Activated CD4-positive, CD25-positive, alpha-beta regulatory T cell (primary cell): ENCODE measurements around the gene ATP5PO.

Source experiments
- DNase-seq, 4 experiments: peaks; one replicate each; lab custom pipeline; 2025; lab: John Stamatoyannopoulos, UW

ATP5PO gene

DNA sequence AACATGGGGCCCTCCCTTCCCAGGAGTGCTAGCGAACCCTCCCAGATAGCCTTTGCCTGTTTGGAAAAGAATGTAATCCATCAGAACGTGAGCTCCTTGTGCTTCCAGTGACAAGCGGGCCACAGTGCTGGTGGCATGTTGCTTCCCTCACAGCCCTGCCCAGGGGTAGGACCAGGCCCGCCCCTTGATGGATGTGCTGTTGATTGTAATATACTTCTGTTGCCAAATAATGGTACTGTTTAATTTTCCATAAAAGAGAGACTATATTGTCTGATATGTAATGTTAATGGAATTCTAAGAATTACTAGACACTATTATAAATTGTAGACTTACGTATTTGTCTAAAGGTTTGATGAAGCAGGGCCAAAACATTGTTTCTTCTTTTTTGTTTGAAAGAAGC, 16.4 kb downstream of the ATP5PO start:
- no peak for DNase-seq

DNA sequence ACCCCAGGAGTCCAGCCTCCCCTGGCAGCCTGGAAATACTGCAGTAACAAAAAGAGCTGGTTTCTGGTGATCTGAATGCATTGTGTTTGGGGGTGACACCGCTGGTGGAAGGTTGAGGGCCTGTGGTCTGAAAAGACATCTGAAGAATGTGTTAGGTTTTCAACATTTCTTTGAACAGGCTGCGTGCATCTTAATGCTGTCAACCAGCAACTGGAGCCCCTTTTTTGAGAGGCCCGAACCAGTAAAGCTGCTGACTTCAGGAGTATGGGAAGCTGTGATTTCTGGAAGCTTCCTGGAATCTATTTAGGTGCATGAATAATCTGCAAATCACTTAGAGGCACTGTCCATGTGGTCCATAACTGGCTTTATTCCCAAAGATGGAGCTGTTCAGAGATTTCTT, 17.0 kb downstream of the ATP5PO start:
- no peak for DNase-seq

GRCh38 chr21:33897739-33898138, 17.9 kb downstream of the ATP5PO start:
- no peak for DNase-seq

DNA sequence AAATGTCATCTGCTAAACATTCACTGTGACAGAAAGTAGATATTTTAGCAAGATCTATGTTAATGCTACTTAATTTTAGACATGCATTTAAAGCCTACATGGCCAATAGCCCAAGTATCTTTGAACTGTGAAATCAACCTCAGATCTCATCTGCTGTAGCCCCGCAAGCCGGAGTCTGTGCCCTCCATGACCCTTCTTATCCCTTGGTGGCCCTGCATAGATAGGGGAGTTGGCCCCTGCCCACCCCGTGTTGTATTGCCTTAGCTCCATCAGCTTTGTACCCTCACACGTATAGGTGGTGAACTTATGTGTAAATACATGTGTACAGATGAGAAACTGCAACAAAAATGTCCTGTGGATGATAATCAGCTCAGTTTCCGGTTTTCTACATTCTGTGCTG, 18.5 kb downstream of the ATP5PO start:
- DNase-seq: no peak

- no peak for DNase-seq
These were observed 18.9 kb downstream of the ATP5PO start for GRCh38 chr21:33896691-33897090.

DNA sequence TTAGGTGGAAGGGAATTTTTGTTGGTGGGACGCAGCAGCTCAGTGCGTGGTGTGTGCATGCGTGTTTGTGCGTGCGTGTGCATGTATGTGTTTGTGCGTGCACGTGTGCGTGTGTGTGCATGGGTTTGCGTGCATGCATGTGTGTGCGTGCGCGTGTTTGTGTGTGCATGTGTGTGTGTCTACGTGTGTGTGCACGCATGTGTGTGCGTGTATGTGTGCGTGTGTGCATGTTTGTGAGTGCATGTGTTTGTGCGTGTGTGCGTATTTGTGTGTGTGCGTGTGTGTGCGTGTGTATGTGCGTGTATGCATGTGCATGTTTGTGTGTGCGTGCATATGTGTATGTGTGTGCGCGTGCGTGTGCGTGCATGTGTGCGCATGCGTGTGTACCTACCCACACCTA, 20.2 kb downstream of the ATP5PO start:
- DNase-seq: no peak

DNA sequence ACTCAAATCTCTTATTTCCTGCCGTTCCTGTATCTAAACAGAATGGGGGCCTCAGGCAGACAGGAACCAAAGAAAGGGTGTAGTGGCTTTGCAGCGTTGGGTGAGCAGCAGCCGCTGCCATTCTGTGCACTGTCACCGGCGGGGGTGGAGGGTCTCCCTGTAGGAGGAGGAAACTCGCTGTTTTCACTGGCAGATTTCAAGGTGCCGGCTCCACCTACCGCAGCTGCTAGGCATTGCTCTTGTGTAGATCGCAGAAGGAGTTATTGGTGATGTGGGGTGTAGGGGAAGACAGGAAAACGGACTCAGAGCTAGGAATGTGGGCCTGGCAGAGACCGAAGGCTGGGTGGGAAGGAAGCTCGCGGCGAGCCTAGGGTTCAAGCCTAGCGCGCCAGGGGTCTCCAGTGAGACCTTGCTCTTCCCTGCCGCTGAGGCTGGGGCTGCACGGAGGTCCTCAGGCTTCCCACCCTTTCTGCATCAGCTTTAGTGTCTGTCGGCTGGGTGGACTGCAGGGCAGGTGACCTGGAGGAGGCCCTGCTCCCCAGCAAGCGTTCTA, 20.8 kb downstream of the ATP5PO start:
- peak in 3 of 4 experiments; percentile 16 to 19 (median 18) for DNase-seq

GRCh38 chr21:33893917-33894316, 21.7 kb downstream of the ATP5PO start:
- DNase-seq: no peak

GRCh38 chr21:33892853-33893252, 22.8 kb downstream of the ATP5PO start:
- no peak for DNase-seq

DNA sequence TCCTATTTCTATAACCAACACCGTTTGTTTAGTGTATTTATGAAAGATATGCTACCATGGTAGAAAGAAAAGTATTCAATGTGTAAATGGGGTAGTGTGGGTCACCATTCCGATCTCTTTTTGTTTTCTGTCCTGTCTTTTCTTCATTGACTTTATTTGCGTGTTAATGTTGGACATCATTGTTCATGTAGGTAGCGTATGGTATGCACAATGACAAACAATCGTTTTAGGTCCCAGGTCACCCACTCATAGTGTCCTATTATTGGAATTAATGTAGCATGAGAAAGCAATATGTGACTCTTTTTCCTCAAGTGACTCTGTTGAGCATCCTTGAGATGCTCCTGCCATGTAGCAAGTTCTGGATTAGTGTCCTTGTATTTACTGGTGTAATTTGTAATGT, 25.4 kb downstream of the ATP5PO start:
- DNase-seq: no peak

DNA sequence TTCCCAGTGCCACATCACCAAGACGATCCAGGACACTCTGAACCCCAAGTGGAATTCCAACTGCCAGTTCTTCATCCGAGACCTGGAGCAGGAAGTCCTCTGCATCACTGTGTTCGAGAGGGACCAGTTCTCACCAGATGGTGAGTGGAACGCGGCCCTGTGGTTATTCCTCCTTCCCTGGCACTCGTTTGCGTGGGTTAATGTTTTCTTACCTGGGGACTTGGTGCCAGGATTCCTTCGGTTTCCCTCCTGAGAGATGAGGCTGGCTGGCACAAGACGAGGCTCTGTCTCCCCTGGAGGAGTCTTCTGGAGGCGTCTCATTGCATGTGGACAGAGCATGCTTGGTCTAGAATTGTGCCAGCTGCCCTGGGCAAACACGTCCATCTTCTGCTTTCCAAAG, 29.3 kb downstream of the ATP5PO start:
- DNase-seq: no peak

GRCh38 chr21:33885172-33885514, 30.5 kb downstream of the ATP5PO start:
- no peak for DNase-seq

GRCh38 chr21:33884376-33885171, 31.0 kb downstream of the ATP5PO start:
- no peak for DNase-seq

- DNase-seq: no peak
These were observed 32.5 kb downstream of the ATP5PO start for GRCh38 chr21:33883118-33883517.

DNA sequence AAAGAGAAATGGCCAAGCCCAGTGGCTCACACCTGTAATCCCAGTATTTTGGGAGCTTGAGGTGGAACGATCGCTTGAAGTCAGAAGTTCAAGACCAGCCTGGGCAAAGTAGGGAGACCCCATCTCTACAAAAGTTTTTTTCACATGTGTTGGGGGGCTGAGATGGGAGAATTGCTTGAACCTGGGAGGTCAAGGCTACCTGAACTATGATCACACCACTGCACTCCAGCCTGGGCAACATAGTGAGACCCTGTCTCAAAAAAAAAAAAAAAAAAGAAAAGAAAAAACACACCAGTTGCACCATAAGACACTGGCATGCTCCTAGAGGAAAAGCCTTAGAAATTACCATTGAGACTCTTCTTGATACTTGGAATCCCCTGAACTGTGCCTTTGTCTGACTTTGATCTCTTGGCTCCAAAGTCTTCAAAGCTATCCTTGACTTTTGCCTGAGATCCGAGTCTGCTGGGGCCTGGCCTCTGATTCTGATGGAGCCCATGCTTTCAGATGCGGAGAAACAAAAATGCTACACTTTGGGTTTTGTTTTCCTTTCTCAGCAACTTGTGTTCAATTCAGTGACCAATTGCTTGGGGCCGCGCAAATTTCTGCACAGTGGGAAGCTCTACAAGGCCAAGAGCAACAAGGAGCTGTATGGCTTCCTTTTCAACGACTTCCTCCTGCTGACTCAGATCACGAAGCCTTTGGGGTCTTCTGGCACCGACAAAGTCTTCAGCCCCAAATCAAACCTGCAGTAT, 33.7 kb downstream of the ATP5PO start:
- DNase-seq: no peak

DNA sequence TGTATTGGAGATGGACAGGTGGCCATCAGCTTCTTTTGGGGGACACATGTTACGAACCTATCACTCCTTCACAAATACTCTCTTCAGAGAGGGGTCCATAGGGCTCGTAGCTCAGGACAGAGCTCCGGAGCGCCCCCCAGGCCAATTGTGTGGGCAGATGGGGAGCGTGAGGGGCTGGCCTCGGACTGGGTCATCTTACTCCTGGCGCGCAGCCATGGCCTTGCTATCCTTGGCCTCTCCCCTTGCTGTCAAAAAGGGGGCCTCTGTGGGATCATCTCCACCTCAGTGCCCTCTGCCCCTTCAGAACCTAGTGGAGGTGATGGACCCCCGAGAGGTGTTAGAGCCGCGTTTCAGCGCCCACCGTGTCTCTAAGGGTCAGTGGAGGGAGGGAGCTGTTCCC, 35.0 kb downstream of the ATP5PO start:
- no peak for DNase-seq

DNA sequence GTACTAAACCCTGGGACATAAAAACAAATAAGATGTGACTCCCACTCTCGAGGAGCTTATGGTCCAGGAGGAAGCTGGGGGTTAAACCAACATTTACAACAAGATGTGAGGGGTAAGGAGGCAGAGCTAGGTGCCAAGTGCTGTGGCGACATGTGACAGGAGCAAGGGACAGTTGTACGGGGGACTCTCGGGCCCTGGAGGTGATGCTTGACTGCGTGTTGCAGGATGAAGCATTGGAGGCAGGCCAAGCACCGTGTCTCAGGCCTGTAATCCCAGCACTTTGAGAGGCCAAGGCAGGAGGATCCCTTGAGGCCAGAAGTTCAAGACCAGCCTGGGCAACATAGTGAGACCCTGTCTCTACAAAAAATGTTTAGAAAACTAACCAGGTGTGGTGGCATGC, 36.8 kb downstream of the ATP5PO start:
- DNase-seq: no peak

DNA sequence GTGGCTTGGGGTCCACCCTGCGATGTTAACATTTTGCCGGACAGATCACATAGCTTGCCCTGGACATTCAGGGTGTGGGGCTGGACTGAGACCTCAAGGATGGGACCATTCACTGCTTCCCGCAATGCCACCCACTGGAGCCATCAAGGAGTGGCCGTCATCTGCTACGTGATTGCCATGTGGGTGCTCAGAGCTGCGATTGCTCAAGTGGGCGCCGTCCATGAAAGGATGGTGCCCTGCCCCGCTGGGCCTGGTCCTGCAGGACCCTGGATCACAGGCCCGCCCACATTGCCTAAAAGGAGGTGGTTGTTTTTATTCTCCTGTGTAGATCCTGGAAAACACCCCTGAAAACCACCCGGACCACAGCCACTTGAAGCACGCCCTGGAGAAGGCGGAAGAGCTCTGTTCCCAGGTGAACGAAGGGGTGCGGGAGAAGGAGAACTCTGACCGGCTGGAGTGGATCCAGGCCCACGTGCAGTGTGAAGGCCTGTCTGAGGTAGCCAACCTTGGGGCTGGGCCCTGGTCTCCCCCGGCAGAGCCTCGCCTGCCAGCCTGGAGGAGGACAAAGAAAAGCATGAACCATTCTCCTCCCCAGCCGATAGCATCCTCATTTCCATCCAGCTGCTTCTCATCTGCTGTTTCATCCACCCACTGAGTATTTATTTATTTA, 40.4 kb downstream of the ATP5PO start:
- DNase-seq: no peak

- DNase-seq: no peak
These were observed 41.4 kb downstream of the ATP5PO start for GRCh38 chr21:33874161-33874560.

DNA sequence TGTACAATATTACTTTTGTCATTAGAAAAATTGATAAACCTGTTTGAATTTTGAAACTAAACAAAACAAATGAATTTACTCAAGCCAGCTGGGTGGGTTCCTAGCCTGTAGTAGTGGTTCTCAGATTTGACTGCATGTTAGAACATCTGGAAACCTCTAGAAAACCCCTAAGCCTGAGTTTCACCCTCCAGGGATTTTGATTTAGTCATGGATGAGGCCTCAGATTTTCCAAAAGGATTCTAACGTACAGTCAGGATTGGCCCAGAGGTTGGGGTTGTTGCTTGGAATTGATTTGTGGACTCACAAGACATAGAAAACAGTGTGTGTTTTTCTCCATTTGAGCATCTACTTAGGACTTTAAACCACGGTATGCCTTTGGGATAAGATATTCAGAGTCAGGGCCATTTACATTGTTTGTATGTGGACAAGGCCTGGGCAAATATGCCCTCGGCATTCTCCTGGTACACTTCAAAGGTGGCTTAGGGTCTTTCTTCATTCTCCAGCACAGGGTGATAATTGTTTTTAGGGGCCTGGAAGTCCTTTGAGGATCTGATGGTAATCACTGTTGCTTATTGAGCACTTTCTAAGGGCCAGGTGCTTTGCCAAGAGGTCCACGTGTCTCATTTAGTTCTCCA, 42.6 kb downstream of the ATP5PO start:
- no peak for DNase-seq

DNA sequence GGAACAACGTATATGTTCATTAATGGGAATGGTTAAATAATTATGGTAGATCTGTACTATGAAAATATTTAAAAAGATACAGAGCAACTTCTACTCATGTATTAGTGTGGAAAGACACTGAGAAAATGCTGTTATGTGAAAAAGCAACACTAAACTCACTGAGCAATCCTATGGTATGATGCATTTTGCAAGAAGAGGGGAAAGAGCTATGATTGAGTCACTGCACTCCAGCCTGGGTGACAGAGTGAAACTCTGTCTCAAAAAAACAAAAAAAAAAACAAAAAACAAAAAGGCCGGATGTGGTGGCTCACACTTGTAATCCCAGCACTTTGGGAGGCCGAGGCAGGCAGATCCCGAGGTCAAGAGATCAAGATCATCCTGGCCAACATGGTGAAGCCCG, 44.4 kb downstream of the ATP5PO start:
- DNase-seq: no peak

DNA sequence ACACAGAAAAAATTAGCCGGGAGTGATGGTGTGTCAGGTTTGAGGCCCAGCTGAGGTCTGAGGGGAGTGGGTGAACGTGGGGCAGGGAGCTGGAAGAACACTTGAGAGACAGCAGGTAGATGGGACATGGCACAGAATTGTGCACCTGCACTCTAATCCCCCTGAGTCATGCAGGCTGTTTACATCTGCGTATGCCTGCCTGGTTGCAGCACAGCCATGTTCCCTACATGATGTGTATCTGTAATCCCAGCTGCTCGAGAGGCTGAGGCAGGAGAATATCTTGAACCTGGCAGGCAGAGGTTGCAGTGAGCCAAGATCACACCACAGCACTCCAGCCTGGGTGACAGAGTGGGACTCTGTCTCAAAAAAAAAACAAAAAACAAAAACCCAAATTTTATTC, 44.8 kb downstream of the ATP5PO start:
- DNase-seq: no peak
